OCI-M2 (cell line): ENCODE data around the gene BEGAIN.

ENCODE experiments used
- DNase-seq: peaks from one replicate; lab custom pipeline; 2025; ENCODE audit not compliant: unreplicated experiment; lab: John Stamatoyannopoulos, UW

BEGAIN gene

DNA sequence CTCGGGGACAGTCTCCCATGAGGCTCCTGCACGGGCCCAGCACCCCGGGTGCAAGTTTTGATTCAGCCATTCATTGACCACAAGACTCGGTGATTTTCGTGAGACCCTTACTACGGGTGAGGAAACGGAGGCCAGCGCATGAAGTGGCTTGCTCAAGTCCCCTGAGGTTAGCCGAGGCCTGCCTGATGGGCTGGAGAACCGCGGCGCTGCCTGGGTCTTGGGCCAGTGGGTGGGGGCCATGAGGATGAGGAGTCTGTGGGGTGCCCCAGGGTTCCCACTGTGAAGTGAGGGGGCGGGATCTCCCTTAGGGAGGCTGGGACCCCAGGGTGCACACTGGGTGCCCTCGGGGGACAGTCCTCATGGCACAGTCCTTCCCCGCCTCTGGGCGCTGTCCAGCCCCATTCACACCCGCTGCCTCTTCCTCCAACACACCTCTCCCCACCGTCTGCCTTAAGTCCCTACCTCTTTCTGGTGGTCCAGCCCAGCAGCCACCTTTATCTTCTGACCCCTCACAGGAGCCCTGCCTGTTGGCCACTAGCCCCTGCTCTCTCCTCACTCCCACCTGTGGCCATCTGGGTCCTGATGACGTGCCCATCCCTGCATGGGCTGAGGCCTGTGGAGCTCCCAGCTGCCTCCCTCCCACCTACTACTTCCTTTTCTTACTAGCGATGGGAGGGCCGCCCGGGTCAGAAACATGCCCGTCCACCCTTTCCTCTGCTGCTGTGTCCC is 16.3 kb downstream of the BEGAIN start:
- DNase-seq, result no peak

DNA sequence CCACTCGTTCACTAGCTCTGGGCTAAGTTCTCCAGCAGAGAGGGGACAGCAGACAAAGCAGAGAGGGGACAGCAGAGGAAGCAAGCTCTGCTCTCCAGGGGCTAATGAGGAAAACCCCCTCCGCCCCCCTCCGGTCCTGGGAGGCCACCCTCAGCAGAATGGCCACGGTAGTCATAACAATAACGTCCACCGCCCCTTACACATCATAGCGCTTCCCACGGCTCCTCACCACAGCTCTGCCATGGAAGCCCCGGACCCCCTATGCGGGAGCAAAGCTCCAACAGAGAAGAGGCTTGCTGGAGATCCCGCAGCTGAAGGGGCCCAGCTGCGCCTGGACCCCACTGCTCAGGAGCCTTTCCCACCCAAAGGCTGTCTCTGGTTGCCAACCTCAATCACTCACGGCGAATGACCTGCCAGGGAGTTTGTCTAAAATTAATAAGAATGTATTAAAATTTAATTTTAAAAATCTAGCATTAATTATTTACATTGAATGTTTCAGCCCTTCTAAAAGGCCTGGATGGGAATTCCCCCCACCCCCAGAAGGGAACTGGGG is 17.4 kb downstream of the BEGAIN start:
- no peak for DNase-seq

DNA sequence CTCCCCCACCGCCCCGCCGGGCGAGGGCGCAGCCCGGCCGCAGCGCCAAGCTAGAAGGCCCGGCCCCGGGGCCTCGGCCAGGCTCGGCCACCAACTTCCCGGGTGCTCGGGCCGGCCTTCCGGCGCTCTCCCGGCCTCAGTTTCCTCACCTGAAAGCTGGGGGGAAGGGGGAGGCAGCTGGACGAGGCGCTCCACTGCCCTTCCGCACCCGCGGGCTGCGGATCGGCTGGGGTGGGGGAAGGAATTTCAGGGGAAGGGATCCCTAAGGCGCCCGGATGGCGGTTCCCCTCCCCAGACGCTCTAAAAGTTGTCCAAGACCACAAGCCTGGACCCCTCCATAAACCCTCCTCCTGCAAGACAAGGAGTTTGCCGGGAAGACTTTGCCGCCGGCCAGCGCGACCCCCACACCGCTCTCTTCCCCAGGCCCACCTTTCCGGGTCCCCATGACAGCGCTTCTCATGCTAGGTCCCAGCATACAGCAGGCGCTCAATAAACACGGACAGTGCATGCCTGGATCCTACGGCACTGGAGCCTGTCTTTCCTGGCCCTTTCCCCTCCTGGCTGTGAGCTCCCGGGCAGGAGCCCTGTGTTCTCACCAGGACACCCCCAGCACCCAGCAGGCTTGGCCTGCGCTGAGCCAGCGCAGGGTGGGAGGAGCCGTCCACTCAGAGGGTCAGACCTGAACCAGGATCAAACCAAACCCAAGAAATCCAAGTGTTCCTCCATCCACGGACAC is 18.1 kb downstream of the BEGAIN start:
- DNase-seq, result no peak

DNA sequence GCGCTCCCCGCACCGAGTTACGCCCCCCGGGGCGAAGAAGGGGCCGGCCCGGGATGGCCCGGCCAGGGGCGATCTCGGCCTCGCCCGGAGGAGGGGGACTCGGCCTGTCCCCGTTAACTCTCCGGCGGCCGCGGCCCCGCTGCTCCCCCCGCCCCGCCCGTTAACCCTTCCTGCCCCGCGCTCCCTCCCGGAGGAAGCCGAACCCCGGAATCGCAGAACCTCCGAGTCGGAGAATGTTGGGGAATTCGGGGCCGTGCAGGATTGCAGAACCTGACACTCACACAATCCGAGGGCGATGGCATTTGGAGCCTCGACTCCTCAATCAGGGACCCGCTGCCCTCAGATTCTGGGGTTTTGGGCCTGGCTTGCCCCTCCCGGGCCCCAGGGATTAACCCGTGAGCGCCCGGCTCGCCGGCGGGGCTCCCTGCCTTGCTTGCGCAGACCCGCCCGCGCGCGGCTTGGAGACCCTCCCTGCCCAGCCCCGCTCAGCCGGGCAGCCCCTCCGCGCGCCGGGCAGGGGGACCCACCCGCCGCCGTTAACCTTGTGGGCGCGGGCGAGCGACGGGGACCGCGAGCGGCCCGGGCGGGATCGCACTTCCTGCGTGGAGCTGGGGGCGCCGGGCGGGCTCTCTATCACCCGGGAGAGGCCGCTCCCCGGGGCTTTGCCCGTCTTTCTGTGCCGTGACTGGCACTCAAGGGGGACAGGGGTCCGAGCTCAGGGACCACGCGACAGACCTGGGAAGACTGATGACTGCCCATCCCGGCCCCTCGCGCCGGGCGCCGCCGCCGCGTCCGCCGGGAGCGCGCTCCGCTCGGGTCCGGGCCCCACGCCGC is 18.8 kb downstream of the BEGAIN start:
- no peak for DNase-seq

DNA sequence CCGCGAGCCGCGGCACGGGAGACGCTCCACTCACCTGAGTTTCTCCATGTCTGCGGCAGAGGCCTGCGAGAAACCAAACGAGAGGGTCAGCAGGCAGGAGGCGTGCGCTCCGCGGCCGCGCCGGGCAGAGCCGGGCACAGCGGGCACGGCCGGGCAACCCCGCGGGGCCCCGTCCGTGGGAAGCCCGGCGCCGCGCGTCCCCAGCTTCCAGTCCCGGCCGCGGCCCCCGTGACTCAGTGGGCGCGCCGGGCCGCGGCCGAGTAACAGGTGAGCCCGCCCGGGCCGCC is 19.4 kb downstream of the BEGAIN start:
- DNase-seq, result no peak

DNA sequence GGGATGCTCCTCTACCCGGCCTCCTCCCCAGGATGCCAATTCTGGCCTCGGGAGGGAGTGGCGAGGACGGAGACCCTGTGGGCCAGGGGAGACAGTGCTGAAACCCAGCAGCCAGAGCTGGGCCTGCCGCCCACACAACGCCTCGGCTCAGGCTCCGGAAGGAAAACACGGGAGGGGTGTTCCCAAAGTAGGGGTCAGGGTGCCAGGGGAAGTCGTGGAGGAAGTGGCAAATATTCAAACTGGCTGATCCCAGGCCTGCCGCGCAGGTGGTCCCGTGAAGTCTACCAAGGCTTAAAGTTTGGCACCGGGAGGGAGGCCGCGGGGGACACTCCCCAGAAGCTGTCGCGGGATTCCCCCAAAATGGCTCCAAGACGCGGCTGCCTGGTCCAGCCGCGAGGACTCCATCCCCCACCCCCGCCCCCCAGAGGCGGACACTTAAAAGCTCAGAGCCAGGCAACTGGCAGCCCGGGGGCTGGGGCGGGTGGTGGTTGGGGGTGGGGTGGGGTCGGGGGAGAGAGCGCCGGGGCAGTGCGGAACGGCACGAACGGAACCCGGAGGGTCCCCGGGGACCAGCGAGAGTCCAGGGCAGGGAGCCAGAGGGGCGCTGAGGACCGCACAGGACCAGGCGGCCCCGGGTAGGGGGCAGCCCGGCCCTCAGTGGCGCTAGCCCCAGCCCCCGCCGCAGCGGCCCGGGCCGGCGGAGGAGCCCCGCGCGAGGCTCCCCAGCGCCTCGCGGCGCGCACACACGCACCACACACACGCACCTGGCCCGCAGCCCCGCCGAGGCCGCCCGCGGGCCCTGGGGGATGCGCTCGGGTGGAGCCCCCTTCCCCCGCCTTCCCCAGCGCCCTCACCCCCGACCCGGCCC is 20.0 kb downstream of the BEGAIN start:
- DNase-seq, result no peak

DNA sequence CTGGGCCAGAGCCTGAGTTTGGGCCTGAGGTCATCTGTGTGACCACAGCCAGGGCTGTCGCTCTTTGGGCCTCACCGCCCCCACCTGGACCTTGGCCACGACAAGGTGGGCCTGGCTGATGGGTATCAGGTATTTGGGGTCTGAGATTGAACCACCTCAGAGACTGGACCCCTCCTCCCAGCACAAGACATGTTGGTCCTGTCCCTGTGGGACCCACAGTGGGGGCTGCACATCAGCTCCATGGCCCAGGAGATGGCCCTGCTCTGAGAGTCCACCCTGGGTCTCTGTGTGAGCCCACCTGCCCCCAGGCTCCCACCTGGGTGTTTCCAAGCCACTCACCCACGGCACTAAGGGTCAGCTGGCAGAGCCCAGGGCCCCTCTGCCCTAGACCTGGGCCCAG is 20.6 kb downstream of the BEGAIN start:
- DNase-seq, result no peak

DNA sequence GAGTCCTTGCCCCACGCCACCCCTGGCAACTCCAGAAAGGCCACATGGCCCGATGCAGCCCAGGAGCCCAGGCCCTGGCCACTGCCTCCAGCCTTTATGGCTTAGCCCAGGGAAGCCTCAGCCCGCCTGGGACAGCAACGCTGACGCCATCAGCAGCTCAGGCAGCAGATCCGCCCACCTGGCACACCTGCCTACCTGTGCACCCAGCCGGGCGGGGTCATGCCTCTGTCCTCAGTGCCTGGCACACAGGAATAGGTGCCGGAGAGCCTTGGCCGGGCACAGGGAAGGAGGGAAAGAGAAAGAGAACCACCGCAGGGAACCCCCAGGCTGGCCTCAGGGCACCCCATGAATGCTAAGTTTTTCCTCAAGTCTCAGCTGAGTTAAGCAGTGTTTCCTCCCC is 21.1 kb downstream of the BEGAIN start:
- no peak for DNase-seq

DNA sequence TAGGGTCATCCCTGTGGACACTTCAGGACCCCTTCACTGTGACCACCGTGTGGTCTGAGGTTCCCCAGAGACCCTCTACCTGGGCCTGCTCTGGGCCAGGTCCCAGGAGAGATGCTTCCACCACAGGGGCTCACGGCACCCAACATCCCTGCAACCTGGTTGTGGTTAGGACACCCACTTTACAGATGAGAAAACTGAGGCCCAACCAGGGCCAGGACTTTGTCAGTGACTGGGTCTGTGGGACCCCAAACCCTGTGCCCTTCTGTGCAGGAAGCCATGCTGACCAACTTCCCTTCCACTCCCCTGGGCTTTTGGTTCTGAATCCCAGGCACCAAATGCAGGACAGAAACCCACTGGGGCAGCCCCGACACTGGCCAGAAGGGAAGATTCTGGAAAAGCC is 21.6 kb downstream of the BEGAIN start:
- DNase-seq, result no peak

DNA sequence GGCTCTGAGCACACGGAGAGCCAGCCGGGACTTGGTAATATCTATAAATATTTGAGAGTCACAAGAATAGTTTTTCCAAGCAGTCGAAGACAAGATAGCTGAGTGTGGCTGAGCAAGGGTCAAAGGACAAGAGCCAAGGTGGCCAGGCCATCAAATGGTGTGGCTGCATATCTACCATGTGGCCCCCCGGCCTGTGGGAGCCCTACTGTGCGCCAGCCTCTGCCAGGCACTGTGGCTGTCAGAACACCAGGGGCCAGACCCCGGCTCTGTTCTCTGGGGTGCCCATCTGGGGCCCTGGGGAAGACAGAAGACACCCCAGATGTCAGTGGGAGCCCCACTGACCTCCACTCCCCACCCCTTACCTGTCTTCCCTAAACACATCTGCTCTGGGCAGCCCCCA is 22.7 kb downstream of the BEGAIN start:
- DNase-seq, result no peak

DNA sequence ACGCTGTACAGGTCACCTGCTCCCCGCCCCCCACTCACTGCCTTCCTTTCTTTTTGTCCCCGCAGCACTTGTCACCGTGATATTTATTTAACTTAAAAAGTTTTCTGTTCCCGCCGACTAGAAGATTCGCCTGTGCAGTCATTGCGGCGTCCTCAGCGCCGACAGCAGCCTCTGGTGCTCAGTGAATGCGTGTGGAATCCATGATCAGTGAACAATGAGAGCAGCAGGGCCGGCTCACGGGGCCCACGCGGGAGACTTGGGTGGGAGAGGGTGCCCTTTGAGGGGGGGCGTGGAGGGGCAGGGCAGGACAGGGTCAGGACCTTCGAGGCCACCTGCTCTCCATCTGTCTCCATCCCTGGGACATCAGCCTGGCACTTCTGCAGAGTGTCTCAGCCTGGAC is 24.5 kb downstream of the BEGAIN start:
- no peak for DNase-seq

DNA sequence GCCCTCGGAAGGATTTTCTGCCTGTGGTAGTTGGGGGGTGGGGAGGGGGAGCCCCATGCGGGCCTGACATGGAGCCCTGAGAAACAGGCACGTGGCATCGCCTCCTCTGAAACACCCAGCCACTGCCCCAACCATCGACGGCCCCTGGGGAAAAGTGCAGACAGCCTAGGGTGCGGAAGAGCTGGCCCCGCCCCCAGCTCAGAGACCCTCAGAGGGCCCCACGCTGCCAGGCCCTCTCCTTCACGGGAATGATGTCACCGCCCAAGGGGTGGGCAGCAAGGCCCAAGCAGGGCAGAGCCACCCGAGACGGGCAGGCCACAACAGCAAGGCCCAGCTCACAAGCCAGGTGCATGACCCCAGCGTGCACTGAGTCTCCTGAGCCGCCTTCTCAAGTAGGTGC is 26.2 kb downstream of the BEGAIN start:
- no peak for DNase-seq

DNA sequence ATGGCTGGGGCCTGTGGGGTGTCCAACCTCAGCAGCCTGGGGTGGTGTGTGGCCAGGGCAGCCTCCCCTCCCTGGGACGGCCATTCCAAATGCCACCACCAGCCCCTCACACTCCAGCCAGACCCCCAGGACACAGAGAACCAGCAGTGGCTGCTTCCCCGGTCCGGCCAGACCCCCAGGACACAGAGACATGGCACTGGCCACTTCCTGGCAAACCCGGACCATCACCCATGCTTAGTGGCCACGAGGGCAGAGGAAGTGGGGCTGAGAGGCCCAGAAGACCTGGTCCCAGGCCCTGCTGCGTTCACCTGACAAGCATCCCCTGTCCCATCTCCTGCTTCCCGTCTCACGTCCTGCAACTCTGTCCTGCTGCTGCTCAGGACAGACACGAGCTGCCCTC is 26.7 kb downstream of the BEGAIN start:
- no peak for DNase-seq

DNA sequence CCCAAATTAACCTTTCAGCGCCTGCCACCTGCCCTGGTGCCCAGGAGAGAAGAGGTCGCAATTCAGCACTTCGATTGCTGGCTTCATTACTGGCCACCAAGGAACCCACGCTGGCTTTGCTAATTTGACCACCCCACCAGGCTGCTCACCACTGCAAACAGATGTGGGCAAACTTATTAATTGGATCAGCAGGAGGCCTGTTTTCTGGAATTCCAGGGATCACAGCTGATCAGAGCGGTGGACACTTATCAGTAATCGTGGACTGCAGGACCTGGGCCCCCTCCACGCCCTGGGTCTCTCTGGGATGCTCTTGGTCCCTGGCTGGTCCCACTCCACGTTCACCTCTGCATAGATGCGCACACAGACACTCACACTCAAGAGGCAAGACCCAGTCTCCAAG is 27.8 kb downstream of the BEGAIN start:
- no peak for DNase-seq

DNA sequence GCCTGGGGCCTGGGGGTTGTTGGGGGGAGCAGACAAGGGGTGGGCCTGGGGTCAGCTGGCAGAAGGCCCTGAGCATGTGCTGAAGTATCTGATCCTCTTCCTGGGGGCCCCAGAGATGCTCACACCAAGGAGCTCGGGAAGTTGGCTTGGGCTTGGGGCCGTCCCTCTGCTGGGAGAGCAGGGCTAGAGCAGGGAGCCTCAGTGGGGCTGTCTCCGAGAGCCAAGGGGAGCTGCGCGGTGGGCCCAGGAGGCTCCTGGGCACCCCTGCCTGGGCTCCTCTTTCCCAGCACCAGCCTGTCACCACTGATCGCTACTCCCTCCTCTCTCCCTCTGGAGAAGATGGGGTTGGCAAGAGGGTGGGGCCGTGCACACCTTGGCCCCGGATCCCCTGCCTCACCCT is 28.3 kb downstream of the BEGAIN start:
- DNase-seq, result no peak

DNA sequence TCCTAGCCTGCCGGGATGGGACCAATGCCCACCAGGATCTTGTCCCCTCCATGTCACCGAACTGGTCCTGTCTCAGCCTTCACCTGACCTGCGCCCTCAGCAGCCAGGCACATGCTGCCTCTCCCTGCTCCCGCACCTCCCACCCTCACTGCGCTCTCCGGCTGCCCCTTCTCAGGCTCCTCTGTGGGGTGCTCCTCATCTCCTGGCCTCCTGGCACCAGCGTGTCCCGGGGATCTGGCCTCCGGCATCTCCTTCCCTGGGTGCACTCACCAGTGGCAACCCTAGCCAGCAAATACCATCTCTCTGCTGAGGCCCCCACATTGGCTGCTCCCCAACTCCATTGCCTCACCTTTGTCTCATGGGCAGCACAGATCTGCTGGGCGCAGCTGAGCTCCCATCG is 29.0 kb downstream of the BEGAIN start:
- no peak for DNase-seq

DNA sequence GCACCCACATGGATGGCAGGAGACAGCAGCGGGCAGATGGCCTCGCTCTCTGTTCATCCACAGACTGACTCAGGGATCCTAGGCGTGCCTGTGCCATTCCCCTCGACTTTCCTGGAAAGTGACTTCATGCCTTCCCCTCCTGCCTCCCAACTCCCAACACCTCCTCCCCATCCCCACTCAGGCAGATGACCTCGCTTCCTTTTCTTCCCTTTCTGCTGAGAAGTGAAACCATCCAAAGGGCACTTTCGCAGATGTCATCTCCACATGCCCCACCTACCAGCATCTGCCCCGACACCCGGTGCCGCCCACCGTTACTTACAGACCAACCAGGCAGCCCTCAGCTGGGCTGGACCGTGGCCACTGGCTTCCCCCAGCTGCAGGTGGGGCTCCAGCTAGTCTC is 29.6 kb downstream of the BEGAIN start:
- DNase-seq, result no peak

DNA sequence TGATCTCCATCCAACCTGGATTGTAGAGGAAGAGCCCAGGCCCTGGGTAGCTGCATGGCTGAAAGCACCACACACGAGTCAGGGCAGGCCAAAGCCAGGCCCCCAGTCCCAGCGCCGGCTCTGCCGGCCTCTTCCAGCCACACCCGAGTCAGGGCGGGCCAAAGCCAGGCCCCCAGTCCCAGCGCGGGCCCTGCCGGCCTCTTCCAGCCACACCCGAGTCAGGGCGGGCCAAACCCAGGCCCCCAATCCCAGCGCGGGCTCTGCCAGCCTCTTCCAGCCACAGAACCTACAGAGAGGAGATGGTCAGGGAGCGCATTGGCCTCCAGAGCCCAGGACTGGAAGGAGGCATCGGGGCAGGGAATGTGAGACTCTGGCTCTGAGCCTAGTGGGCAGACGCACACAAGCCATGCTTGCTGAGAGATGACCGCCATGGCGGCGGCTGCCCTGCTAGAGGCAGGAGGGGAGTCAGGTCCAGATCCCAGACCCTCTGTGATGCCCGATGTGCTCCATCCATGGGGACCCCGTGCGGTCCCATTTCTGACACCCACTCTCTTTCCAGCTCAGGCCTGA is 30.2 kb downstream of the BEGAIN start:
- no peak for DNase-seq

DNA sequence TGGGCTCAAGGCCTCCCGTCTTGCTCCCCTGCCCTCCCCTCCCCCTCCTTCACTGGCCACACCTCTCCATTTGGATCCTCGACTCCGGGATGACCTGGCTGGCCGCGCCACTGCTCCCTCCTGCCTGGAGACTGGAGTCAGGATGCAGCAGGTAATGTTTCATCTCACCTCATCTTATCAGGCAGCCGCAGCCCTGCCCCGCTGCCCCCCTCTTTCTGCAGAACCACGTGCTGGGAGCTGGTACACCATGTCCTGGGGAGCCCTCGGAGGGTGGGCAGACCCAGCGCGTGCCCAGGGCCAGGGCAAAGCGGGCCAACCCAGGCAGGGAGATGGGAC is 31.1 kb downstream of the BEGAIN start:
- no peak for DNase-seq

DNA sequence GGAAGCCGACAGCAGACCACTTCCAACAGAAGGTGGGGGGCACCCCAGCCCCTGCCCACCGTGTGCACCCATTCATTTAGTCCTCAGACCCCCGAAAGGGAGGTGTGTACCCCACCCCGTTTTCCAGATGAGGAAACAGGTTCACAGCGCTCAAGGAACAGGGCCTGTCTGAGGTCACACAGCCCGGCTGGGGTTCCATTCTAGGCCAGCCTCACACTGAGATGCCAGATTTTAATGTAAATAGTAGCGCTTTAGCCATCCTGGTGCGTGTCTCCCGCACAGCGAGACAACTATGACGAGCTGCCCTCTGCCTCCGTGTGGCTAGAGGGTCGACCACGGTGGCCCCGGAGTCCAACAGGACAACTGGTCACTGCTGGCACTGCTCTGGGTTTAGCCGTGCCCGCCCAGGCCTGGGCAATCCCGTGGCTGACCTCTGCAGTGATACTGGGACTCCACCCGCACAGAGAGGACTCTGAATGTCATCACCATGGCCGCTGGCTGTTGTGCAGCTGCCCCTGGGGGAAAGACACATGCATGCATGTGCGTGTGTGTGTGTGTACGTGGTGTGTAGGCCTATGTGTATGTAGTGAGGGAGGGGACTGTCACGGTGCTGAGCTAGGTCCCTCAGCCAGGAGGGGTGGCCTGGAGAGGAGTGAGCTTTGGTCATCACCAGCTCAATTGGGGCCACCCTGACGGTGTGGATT is 31.6 kb downstream of the BEGAIN start:
- DNase-seq, result no peak
